Lung (tissue), 12 donors: Measurements from ENCODE around the gene MTPN. TPM values are rescaled to one million over a fixed set of nuclear protein-coding genes. Genes with fewer than 3 reads are reported as not detected.
A peak's percentile ranks its signal among the peaks of the same experiment; 100 is the strongest.

Experiments
- ATAC-seq: fragments of 200-7000 bp; cut with Tn5 transposase; one replicate; pipeline ENCODE4 v1.9.1; 2020; ENCODE audit warnings: moderate number of reproducible peaks; ENCODE audit not compliant: insufficient read depth, low FRiP score
- DNase-seq, 3 donors: peaks; one replicate each; pipeline ENCODE4 v3.0.0-alpha.2; 2013 to 2017
- H3K27ac ChIP-seq, 2 donors: one replicate each; pipeline ENCODE4 v1.5.1; 2013; ENCODE audit warnings: mild to moderate bottlenecking in 2 of 2, moderate library complexity in 2 of 2, control low read depth in 1 of 2, inconsistent platforms in 1 of 2, low read depth in 1 of 2, low read length in 1 of 2
- H3K27me3 ChIP-seq, 3 donors: one replicate each; pipeline ENCODE4 v1.5.1; 2013; ENCODE audit warnings: low read length in 2 of 3; ENCODE audit not compliant: control insufficient read depth in 3 of 3, insufficient read depth in 3 of 3
- H3K36me3 ChIP-seq, 4 donors: one replicate each; pipeline ENCODE4 v1.5.1; 2013; ENCODE audit warnings: low read length in 4 of 4, mild to moderate bottlenecking in 1 of 4, moderate library complexity in 1 of 4; ENCODE audit not compliant: control insufficient read depth in 4 of 4, insufficient read depth in 4 of 4
- H3K4me1 ChIP-seq, 5 donors: one replicate each; pipeline ENCODE4 v1.5.1; 2013; ENCODE audit warnings: low read length in 5 of 5, mild to moderate bottlenecking in 2 of 5, moderate library complexity in 1 of 5; ENCODE audit not compliant: control insufficient read depth in 5 of 5, insufficient read depth in 5 of 5
- H3K4me3 ChIP-seq: one replicate; pipeline ENCODE4 v1.5.1; 2013; ENCODE audit warnings: mild to moderate bottlenecking, control low read depth, moderate library complexity
- H3K9ac ChIP-seq, 2 donors: one replicate each; pipeline ENCODE4 v1.5.1; 2013; ENCODE audit warnings: low read length in 2 of 2, control low read depth in 1 of 2; ENCODE audit not compliant: insufficient read depth in 1 of 2
- H3K9me3 ChIP-seq, 4 donors: one replicate each; pipeline ENCODE4 v1.5.1; 2013; ENCODE audit warnings: low read length in 3 of 4, mild to moderate bottlenecking in 1 of 4, moderate library complexity in 1 of 4; ENCODE audit not compliant: control insufficient read depth in 4 of 4, insufficient read depth in 3 of 4
- CTCF ChIP-seq: IDR thresholded peaks from 2 replicates; pipeline ENCODE4 v1.5.1; 2012; ENCODE audit warnings: mild to moderate bottlenecking; ENCODE audit errors: control extremely low read depth, extremely low read depth
- WGBS, 2 donors: extraction: QIAGEN DNeasy Blood & Tissue Kit; methylation state at CpG; one replicate each; pipeline ENCODE4 v1.1.7; 2013; 5-methylcytosine and 5-hydroxymethylcytosine counted together
- polyA plus RNA-seq, 2 donors: library from polyadenylated mRNA; stranded (reverse); fragments of 200-250 nt; gene quantifications; one replicate each; pipeline ENCODE4 v1.2.1, GENCODE V29; 2013
- total RNA-seq, 2 donors: library from RNA; depleted of rRNA in 1 of 2; stranded (reverse); fragments of >200 nt in 1 of 2; gene quantifications; one replicate each; pipeline ENCODE4 v1.2.1, GENCODE V29; 2014 to 2021
- donor health status: control.
- donor health status: control.
- donor health status: Bipolar disorder and iron deficiency.
- donor health status: healthy.
- donor health status: DM: yes; HTN: yes; CAD: no.

MTPN gene
- total and polyA plus RNA-seq, 4 donors, result 32.9 to 116 (median 105) TPM

DNA sequence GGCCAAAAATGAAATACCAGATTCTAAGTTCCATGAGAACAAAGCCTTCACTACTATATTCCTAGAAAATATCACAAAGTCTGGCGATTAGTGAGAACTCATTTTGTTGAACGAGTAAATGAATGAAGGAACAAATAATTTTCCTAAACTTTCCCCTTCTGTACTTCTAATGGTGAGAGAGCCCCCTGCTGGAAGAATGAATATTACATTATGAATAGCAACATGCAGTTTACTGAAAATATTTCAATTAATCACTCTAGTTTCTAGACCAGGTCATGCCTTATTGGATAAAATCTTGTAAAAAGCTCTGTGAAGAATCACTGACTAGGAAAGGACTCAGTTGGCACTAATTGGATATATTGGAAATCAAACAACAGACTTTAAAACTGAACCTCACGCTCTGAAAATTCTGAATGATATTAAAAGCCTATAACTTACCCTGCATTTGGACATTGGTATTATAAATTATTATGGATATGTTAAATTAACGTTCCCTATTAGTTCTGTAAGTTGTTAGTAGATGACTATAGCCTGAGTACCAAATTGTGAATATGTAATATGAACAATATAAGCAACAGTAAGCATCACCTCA lies 32.4 kb upstream of the MTPN start:
- H3K4me3 ChIP-seq, result no peak overlapping the region
- ATAC-seq, result no peak
- no peaks in the 10 kb centered on the region for H3K4me1 ChIP-seq
- no peak overlapping the region for H3K9ac ChIP-seq
- no peaks in the 10 kb centered on the region for H3K27me3 ChIP-seq
- H3K9me3 ChIP-seq, result no peaks in the 10 kb centered on the region
- WGBS, 2 donors, result 26 to 29% methylated on average over 4 of the region's 4 CpGs
- no peak overlapping the region for H3K27ac ChIP-seq
- H3K36me3 ChIP-seq, result no peaks in the 10 kb centered on the region
- TF ChIP-seq CTCF, result peak; percentile 52
- peak in 2 of 3 donors; percentile 65 for DNase-seq

DNA sequence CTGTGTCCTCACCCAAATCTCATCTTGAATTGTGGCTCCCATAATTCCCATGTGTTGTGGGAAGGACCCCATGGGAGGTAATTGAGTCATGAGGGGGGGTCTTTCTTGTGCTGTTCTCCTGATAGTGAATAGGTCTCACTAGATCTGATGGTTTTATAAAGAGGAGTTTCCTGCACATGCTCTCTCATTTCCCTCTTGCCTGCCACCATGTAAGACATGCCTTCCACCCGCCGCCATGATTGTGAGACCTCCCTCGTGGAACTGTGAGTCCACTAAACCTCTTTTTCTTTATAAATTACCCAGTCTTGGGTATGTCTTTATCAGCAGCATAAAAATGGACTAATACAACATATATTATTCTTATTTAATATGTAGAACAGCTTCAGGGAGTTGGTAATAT lies 29.0 kb upstream of the MTPN start:
- H3K27me3 ChIP-seq, result no peaks in the 10 kb centered on the region
- no peak for TF ChIP-seq CTCF
- DNase-seq (no peak), ATAC-seq (no peak)
- no peaks in the 10 kb centered on the region for H3K36me3 ChIP-seq
- no peaks in the 10 kb centered on the region for H3K4me1 ChIP-seq
- no peak overlapping the region for H3K9ac ChIP-seq
- no peak overlapping the region for H3K27ac ChIP-seq
- no peaks in the 10 kb centered on the region for H3K9me3 ChIP-seq
- 93 to 94% methylated on average over 3 of the region's 3 CpGs for WGBS, 2 donors
- H3K4me3 ChIP-seq, result no peak overlapping the region

- no peak overlapping the region for H3K27ac ChIP-seq
- H3K36me3 ChIP-seq, result no peaks in the 10 kb centered on the region
- no peak for TF ChIP-seq CTCF
- H3K9me3 ChIP-seq, result peaks cover 0 to 3% (median 0%) of the 10 kb centered on the region in 4 donors
- ATAC-seq (no peak), DNase-seq (no peak)
- no peak overlapping the region for H3K4me3 ChIP-seq
- no peaks in the 10 kb centered on the region for H3K27me3 ChIP-seq
- no peaks in the 10 kb centered on the region for H3K4me1 ChIP-seq
- 94% methylated on average over 3 of the region's 3 CpGs for WGBS, 2 donors
- no peak overlapping the region for H3K9ac ChIP-seq
Observed at GRCh38 chr7:136004083-136004482, 26.9 kb upstream of the MTPN start.

DNA sequence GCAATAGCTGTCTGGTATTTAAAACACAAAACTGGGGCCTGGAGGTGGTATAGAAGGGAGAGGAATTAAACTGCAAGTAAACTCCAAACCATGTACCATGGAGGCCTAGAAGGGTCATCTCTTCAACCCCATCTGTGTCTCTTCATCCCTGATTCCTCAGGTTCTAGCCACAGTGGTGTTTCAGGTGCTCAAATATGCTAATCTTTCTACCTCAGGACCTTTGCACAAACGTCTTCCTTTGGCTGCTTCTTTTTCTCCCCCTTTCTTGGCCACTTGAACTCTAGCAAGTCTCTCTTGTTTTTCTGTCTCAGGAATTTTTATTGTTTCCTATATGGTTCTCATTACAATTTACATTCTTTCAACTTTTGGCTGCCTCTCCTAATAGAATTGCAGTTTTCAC lies 25.6 kb upstream of the MTPN start:
- Histone ChIP-seq H3K27me3 (no peaks in the 10 kb centered on the region), H3K27ac (no peak overlapping the region), H3K4me3 (no peak overlapping the region), H3K36me3 (no peaks in the 10 kb centered on the region), H3K9me3 (peaks cover 0 to 3% (median 0%) of the 10 kb centered on the region in 4 donors), H3K9ac (no peak overlapping the region), H3K4me1 (no peaks in the 10 kb centered on the region)
- ATAC-seq (no peak), DNase-seq (no peak)
- 42 to 54% methylated on average over 1 of the region's 1 CpG for WGBS, 2 donors
- no peak for TF ChIP-seq CTCF
